PC-9 (cell line): Measurements from ENCODE around the gene RET. TPM values are rescaled to one million over a fixed set of nuclear protein-coding genes. Genes with fewer than 3 reads are reported as not detected.

ENCODE experiments used
- BruUV-seq: library from RNA; stranded (reverse); fragments of 400-500 nt; replicated peaks from 2 replicates; lab custom pipeline; 2021; lab: Mats Ljungman, UMichigan
- CTCF ChIA-PET: fragments of 300-600 bp; sonication (Branson Sonifier 250); formaldehyde crosslinking; loops from one replicate; lab custom pipeline; 2022; ENCODE audit warnings: antibody characterized with exemption; lab: Charles Lee
- POLR2A ChIA-PET: fragments of 300-600 bp; sonication (Branson Sonifier 250); formaldehyde crosslinking; loops from one replicate; lab custom pipeline; 2022; ENCODE audit warnings: antibody characterized with exemption; ENCODE audit not compliant: unreplicated experiment; lab: Charles Lee
- DNase-seq, 2 experiments: peaks; one replicate each; pipeline versions ENCODE4 v3.0.0 to v3.0.0-alpha.2; 2015 to 2022; ENCODE audit warnings: mixed read lengths in 1 of 2
- H2AFZ ChIP-seq: fragments of 200-600 bp; sonication (generic); 2 replicates; pipeline ENCODE4 v1.8.1; 2017; ENCODE audit warnings: antibody characterized with exemption
- H3F3A ChIP-seq: fragments of 200-600 bp; sonication (generic); 2 replicates; pipeline ENCODE4 v1.8.1; 2017; ENCODE audit warnings: antibody characterized with exemption, mild to moderate bottlenecking, low read depth; ENCODE audit not compliant: insufficient read depth
- H3K27ac ChIP-seq: fragments of 200-600 bp; sonication (generic); 2 replicates; pipeline ENCODE4 v1.6.1; 2016; ENCODE audit warnings: mixed run types
- H3K27me3 ChIP-seq: fragments of 200-600 bp; sonication (generic); 2 replicates; pipeline ENCODE4 v1.6.1; 2016; ENCODE audit warnings: low read depth, mixed run types; ENCODE audit not compliant: insufficient read depth
- H3K36me3 ChIP-seq: fragments of 200-600 bp; sonication (generic); 2 replicates; pipeline ENCODE4 v1.6.1; 2016; ENCODE audit warnings: low read depth, mixed run types
- H3K4me1 ChIP-seq: fragments of 200-600 bp; sonication (generic); replicated peaks from 2 replicates; pipeline ENCODE4 v1.6.1; 2016; ENCODE audit warnings: mixed run types; ENCODE audit not compliant: insufficient read depth
- H3K4me2 ChIP-seq: fragments of 200-600 bp; sonication (generic); 2 replicates; pipeline ENCODE4 v1.6.1; 2017; ENCODE audit warnings: mixed run types
- H3K4me3 ChIP-seq: fragments of 200-600 bp; sonication (generic); 2 replicates; pipeline ENCODE4 v1.6.1; 2016; ENCODE audit warnings: mixed run types
- H3K79me2 ChIP-seq: fragments of 200-600 bp; sonication (generic); 2 replicates; pipeline ENCODE4 v1.6.1; 2017; ENCODE audit warnings: low read depth, mixed run types
- H3K9me2 ChIP-seq: fragments of 200-600 bp; sonication (generic); 2 replicates; pipeline ENCODE4 v1.8.1; 2017; ENCODE audit warnings: mild to moderate bottlenecking; ENCODE audit not compliant: insufficient read depth
- H3K9me3 ChIP-seq: fragments of 200-600 bp; sonication (generic); 2 replicates; pipeline ENCODE4 v1.8.1; 2016; ENCODE audit warnings: low read depth; ENCODE audit not compliant: insufficient read depth
- H4K20me1 ChIP-seq: fragments of 200-600 bp; sonication (generic); 2 replicates; pipeline ENCODE4 v1.8.1; 2017; ENCODE audit not compliant: insufficient read depth
- EZH2 ChIP-seq: fragments of 200-600 bp; sonication (generic); IDR thresholded peaks from 2 replicates; pipeline ENCODE4 v1.8.0; 2017; ENCODE audit warnings: antibody characterized with exemption, low read depth
- intact Hi-C: fragments of 100-400 bp; cut with micrococcal nuclease; formaldehyde crosslinking; loops from one replicate; pipeline ENCODE4 v1.10.0; 2022; ENCODE audit not compliant: unreplicated experiment
- total RNA-seq: library from RNA; stranded (reverse); gene quantifications from 2 replicates; pipeline ENCODE4 v1.2.3, GENCODE V29; 2021
- TF ChIP-seq, protein P1 (sequence below): fragments of 200-600 bp; sonication (generic); conservative IDR thresholded peaks from 2 replicates; pipeline ENCODE4 v1.6.1; 2017; ENCODE audit warnings: mixed run types, antibody characterized with exemption, mild to moderate bottlenecking, moderate library complexity

RET gene
- total RNA-seq, 1 experiment from 2014 or later = not detected

- ChIA-PET CTCF (no interaction called here), POLR2A (no interaction called here)
- Histone ChIP-seq H3K27ac (no peak overlapping the region), H3K79me2 (no peaks in the 10 kb centered on the region), H2AFZ (no peak overlapping the region), H3F3A (no peaks in the 10 kb centered on the region), H3K36me3 (no peaks in the 10 kb centered on the region), H3K9me2 (no peaks in the 10 kb centered on the region), H3K4me3 (no peak overlapping the region), H3K9me3 (no peaks in the 10 kb centered on the region), H3K27me3 (0 out of 2 replicates have a peak, but pooled peaks cover 2% of the 10 kb centered on the region), H4K20me1 (no peaks in the 10 kb centered on the region), H3K4me1 (peaks cover 15% of the 10 kb centered on the region), H3K4me2 (no peak overlapping the region)
- DNase-seq = no peak
- TF ChIP-seq, protein P1, sequence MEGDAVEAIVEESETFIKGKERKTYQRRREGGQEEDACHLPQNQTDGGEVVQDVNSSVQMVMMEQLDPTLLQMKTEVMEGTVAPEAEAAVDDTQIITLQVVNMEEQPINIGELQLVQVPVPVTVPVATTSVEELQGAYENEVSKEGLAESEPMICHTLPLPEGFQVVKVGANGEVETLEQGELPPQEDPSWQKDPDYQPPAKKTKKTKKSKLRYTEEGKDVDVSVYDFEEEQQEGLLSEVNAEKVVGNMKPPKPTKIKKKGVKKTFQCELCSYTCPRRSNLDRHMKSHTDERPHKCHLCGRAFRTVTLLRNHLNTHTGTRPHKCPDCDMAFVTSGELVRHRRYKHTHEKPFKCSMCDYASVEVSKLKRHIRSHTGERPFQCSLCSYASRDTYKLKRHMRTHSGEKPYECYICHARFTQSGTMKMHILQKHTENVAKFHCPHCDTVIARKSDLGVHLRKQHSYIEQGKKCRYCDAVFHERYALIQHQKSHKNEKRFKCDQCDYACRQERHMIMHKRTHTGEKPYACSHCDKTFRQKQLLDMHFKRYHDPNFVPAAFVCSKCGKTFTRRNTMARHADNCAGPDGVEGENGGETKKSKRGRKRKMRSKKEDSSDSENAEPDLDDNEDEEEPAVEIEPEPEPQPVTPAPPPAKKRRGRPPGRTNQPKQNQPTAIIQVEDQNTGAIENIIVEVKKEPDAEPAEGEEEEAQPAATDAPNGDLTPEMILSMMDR = no peak
- TF ChIP-seq EZH2 = no peak
- BruUV-seq = no TSS peak
- intact Hi-C loops = no loop called here
These were observed 48.5 kb downstream of the RET start for GRCh38 chr10:43125274-43125845.

GRCh38 chr10:43125881-43126731, 49.2 kb downstream of the RET start:
- BruUV-seq = no TSS peak
- Histone ChIP-seq H3K36me3 (no peaks in the 10 kb centered on the region), H2AFZ (no peak overlapping the region)

DNA sequence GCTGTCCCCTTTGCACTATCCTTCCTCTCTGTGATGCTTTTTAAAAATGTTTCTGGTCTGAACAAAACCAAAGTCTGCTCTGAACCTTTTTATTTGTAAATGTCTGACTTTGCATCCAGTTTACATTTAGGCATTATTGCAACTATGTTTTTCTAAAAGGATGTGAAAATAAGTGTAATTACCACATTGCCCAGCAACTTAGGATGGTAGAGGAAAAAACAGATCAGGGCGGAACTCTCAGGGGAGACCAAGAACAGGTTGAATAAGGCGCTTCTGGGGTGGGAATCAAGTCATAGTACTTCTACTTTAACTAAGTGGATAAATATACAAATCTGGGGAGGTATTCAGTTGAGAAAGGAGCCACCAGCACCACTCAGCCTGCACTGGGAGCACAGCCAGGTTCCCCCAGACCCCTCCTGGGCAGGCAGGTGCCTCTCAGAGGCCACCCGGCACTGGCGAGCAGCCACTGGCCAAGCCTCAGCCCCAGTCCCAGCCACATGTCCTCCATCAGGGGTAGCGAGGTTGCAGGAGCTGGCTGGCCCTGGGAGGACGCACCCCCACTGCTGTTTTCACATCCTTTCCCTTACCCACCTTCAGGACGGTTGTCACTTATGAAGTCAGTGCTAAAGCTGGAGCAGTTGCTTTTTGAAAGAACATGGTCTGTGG, 50.0 kb downstream of the RET start:
- Histone ChIP-seq H3K4me2 (no peak overlapping the region), H3F3A (no peaks in the 10 kb centered on the region), H3K4me3 (no peak overlapping the region), H2AFZ (no peak overlapping the region), H3K79me2 (no peaks in the 10 kb centered on the region), H3K9me2 (no peaks in the 10 kb centered on the region), H3K36me3 (no peaks in the 10 kb centered on the region), H4K20me1 (no peaks in the 10 kb centered on the region), H3K9me3 (no peaks in the 10 kb centered on the region), H3K27ac (no peak overlapping the region), H3K27me3 (0 out of 2 replicates have a peak, but pooled peaks cover 2% of the 10 kb centered on the region), H3K4me1 (peaks cover 15% of the 10 kb centered on the region)
- POLR2A ChIA-PET = no interaction called here
- DNase-seq = no peak
- TF ChIP-seq, protein P1 = no peak
- no peak for TF ChIP-seq EZH2
- intact Hi-C loops = no loop called here
- BruUV-seq = no TSS peak
- CTCF ChIA-PET = no interaction called here

More at GRCh38 chr10:43125881-43126731, 49.2 kb downstream of the RET start:
- Histone ChIP-seq H3K4me2 (no peak overlapping the region), H3K4me1 (peaks cover 15% of the 10 kb centered on the region), H3F3A (no peaks in the 10 kb centered on the region), H3K27me3 (0 out of 2 replicates have a peak, but pooled peaks cover 2% of the 10 kb centered on the region), H4K20me1 (no peaks in the 10 kb centered on the region), H3K9me2 (no peaks in the 10 kb centered on the region), H3K4me3 (no peak overlapping the region), H3K27ac (no peak overlapping the region), H3K9me3 (no peaks in the 10 kb centered on the region), H3K79me2 (no peaks in the 10 kb centered on the region)
- ChIA-PET CTCF (no interaction called here), POLR2A (no interaction called here)
- TF ChIP-seq, protein P1 = no peak
- TF ChIP-seq EZH2 = no peak
- intact Hi-C loops = no loop called here
- no peak for DNase-seq
